Activated naive CD4-positive, alpha-beta T cell treated with anti-CD3 and anti-CD28 coated beads, Interleukin-2, amount 50 U/mL, for 24 hours (primary cell): ENCODE results near the gene SLC25A21.
"Not testable (repeated sequence)": the region's sequence is repeated elsewhere in the genome, so short reads cannot be mapped to it uniquely, and the experiment has no call there.

Experiments used
- H3K27ac Mint-ChIP-seq: one replicate; pipeline ENCODE4 v1.8.0; 2021; ENCODE audit warnings: mild to moderate bottlenecking, mixed read lengths
- H3K27me3 Mint-ChIP-seq: one replicate; pipeline ENCODE4 v1.8.0; 2021; ENCODE audit warnings: mixed read lengths
- H3K36me3 Mint-ChIP-seq: one replicate; pipeline ENCODE4 v1.8.0; 2021; ENCODE audit warnings: mixed read lengths
- H3K4me1 Mint-ChIP-seq: one replicate; pipeline ENCODE4 v1.8.0; 2021; ENCODE audit warnings: mixed read lengths
- H3K4me3 Mint-ChIP-seq: one replicate; pipeline ENCODE4 v1.8.0; 2021; ENCODE audit warnings: mild to moderate bottlenecking, mixed read lengths
- H3K9me3 Mint-ChIP-seq: one replicate; pipeline ENCODE4 v1.8.0; 2021; ENCODE audit warnings: mixed read lengths

Gene SLC25A21

DNA sequence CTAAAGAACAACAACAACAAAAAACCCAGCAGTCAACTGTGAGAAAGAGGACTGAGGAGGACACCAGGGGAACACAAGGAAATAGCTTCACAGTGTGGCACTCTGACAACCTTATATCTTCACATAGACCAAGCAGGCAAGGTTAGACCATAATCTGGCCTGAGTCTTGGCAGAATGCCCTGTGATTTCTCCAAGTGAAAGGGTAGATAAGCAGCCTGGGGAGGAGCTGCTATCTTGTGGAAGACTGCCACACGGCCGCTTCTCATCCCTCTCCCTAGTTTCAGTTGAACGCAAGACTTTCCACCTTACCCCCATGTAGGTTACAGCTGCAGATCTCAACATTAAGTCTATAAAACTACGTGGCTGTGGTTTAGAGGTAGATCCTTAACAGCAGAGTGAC is 3.7 kb downstream of the SLC25A21 start:
- Mint-ChIP-seq H3K36me3 (no peaks in the 10 kb centered on the region), H3K9me3 (no peaks in the 10 kb centered on the region), H3K27me3 (peaks cover 12% of the 10 kb centered on the region), H3K4me3 (no peak overlapping the region), H3K4me1 (no peaks in the 10 kb centered on the region), H3K27ac (no peak overlapping the region)

GRCh38 chr14:37167151-37168047 is 5.0 kb downstream of the SLC25A21 start:
- Mint-ChIP-seq H3K4me3 (no peak overlapping the region), H3K27me3 (peaks cover 9% of the 10 kb centered on the region), H3K9me3 (no peaks in the 10 kb centered on the region), H3K27ac (no peak overlapping the region), H3K4me1 (no peaks in the 10 kb centered on the region), H3K36me3 (no peaks in the 10 kb centered on the region)

GRCh38 chr14:37165794-37166193 is 6.6 kb downstream of the SLC25A21 start:
- Mint-ChIP-seq H3K36me3 (no peaks in the 10 kb centered on the region), H3K27me3 (peaks cover 4% of the 10 kb centered on the region), H3K9me3 (peaks cover 6% of the 10 kb centered on the region), H3K4me1 (no peaks in the 10 kb centered on the region), H3K27ac (no peak overlapping the region), H3K4me3 (no peak overlapping the region)

GRCh38 chr14:37162307-37162706 is 10.1 kb downstream of the SLC25A21 start:
- not testable (repeated sequence) for H3K27ac Mint-ChIP-seq, H3K27me3 Mint-ChIP-seq, H3K9me3 Mint-ChIP-seq, H3K4me3 Mint-ChIP-seq, H3K4me1 Mint-ChIP-seq, H3K36me3 Mint-ChIP-seq

- Mint-ChIP-seq H3K4me3 (no peak overlapping the region), H3K9me3 (peaks cover 14% of the 10 kb centered on the region), H3K36me3 (no peaks in the 10 kb centered on the region), H3K4me1 (no peaks in the 10 kb centered on the region), H3K27ac (no peak overlapping the region), H3K27me3 (peaks cover 3% of the 10 kb centered on the region)
Observed at GRCh38 chr14:37157987-37158386, 14.4 kb downstream of the SLC25A21 start.

DNA sequence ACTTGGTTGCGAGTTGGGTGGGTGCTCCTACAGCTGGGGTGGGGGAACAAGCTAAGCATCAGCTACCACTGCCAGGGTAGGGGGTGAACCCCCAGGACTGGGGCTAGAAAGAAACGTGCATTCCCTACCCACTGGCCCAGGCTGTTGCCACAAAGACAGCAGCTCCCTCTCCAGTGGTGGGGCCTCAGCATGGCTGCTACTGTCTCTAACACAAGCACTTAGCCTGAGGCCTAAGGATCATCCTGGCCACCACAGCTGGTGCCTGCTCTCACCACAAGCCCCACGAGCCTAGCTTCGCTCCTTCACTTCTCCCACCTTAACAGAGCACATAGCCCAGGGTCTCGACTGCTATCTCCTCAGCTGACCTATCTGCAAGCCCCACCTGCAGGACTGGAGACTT is 18.9 kb downstream of the SLC25A21 start:
- Mint-ChIP-seq H3K4me3 (no peak overlapping the region), H3K27ac (no peak overlapping the region), H3K4me1 (no peaks in the 10 kb centered on the region), H3K36me3 (peaks cover 2% of the 10 kb centered on the region), H3K27me3 (peaks cover 5% of the 10 kb centered on the region), H3K9me3 (peaks cover 16% of the 10 kb centered on the region)

DNA sequence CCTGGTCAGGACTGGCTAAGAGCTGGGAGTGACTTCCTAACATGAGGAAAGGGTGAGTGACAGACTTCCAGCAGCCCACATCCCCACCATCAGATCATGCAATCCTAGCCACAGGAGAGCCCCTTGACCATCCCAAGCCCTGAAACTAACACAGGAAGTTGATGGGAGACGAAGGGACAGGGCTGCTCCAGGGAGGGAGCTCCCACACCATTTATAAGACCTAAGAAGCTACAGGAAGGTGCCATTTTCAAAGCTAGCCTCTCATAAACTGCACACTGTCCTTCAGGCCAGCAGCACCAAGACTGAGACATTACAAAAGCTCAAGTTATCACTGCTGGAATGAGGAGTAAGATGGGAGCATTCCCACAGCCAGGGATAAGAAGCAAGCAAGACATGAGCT is 19.4 kb downstream of the SLC25A21 start:
- H3K9me3 Mint-ChIP-seq = peaks cover 16% of the 10 kb centered on the region
- H3K4me3 Mint-ChIP-seq = no peak overlapping the region
- no peaks in the 10 kb centered on the region for H3K4me1 Mint-ChIP-seq
- H3K36me3 Mint-ChIP-seq = peaks cover 2% of the 10 kb centered on the region
- H3K27me3 Mint-ChIP-seq = peaks cover 5% of the 10 kb centered on the region
- no peak overlapping the region for H3K27ac Mint-ChIP-seq

GRCh38 chr14:37150414-37150813 is 22.0 kb downstream of the SLC25A21 start:
- H3K9me3 Mint-ChIP-seq = peaks cover 16% of the 10 kb centered on the region
- H3K36me3 Mint-ChIP-seq = peaks cover 2% of the 10 kb centered on the region
- peaks cover 3% of the 10 kb centered on the region for H3K27me3 Mint-ChIP-seq

DNA sequence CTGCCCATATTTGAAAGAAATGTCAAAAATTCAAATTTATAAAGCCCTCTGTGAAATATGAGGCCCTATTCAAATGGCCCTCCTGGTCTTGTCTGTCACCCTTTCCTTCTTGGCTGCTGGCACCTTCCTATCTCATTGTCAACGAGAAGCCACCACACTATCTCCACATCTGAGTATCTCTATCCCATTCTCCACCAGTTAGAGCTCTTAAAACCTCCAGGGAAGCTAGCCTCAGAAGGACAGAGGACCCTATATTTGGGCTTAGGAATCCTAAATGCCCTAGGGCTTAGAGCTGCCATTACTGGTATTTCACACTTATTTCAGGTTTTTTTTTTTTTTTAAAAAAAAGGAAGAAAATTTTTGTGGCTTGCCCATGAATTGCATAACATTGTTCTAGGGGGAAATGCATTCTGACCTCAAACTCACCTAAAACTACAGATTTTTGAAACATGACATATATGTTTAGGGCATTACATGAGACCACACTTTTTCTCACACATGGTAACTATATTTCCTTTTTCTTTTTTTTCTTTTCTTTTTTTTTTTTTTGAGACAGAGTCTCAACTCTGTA is 25.0 kb downstream of the SLC25A21 start:
- Mint-ChIP-seq H3K9me3 (peaks cover 4% of the 10 kb centered on the region), H3K4me3 (no peak overlapping the region), H3K36me3 (no peaks in the 10 kb centered on the region), H3K27ac (no peak overlapping the region), H3K4me1 (no peaks in the 10 kb centered on the region), H3K27me3 (no peaks in the 10 kb centered on the region)

More at GRCh38 chr14:37150414-37150813, 22.0 kb downstream of the SLC25A21 start:
- Mint-ChIP-seq H3K4me3 (no peak overlapping the region), H3K4me1 (no peaks in the 10 kb centered on the region), H3K27ac (no peak overlapping the region)

DNA sequence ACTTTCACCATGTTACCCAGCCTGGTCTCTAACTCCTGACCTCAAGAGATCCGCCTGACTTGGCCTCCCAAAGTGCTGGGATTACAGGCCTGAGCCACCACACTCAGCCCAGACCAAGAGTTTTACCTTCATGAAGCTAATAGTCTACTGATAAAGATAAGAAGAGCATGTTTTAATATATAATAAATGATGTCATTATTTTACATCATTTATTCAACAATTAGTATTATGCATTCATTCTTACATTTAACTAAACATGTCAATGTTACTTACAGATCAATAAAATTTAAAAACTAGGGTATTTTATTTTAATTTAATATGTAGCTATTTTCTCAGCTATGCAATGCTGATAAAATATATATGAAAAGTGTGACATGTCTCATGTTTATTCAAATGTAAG is 26.0 kb downstream of the SLC25A21 start:
- H3K27ac Mint-ChIP-seq, H3K36me3 Mint-ChIP-seq, H3K4me1 Mint-ChIP-seq, H3K4me3 Mint-ChIP-seq, H3K9me3 Mint-ChIP-seq, H3K27me3 Mint-ChIP-seq: not testable (repeated sequence)

DNA sequence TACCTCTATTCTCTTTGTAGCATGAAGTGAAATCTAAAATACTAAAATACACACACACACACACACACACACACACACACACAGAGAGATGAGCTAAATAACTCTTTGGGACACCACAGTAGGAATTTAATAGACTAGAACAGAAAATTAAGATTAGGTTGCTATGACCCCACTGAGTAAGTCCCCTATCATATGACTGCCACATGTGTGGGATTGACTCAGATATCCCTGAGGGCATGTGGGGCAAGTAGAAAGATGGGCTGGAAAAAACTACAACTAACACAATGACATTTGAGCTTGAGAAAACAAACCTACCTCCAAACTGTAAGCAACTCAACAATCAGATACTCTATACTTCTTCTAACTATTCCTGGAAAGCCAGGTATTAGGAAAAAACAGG is 27.0 kb downstream of the SLC25A21 start:
- Mint-ChIP-seq H3K27ac (no peak overlapping the region), H3K9me3 (peaks cover 3% of the 10 kb centered on the region), H3K4me1 (no peaks in the 10 kb centered on the region), H3K36me3 (no peaks in the 10 kb centered on the region), H3K27me3 (no peaks in the 10 kb centered on the region), H3K4me3 (no peak overlapping the region)

DNA sequence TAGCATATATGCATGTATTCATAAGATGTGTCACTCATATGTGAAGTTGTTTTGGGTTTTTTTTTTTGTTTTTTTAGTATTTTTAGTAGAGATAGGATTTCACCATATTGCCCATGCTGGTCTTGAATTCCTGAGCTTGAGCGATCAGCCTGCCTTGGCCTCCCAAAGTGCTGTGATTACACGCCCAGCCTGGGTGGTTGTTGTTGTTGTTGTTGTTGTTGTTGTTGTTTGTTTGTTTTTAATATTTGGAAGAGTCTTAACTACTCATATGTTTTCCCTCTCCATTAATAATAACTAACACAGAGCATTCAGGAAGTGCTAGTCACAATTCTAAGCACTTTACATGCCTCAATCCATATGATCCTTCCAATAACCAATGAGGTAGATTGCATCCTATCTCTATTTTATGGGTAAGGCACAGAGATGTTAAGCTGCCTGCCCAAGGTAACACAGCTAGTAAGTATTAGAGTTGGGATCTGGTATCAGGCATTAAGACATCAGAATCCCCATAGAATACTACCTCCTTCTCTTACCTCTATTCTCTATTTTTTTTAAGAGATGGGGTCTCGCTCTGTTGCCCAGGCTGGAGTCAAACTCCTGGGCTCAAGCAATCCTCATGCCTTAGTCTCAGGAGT is 27.6 kb downstream of the SLC25A21 start:
- Mint-ChIP-seq H3K4me3 (no peak overlapping the region), H3K27me3 (no peaks in the 10 kb centered on the region), H3K36me3 (no peaks in the 10 kb centered on the region), H3K27ac (no peak overlapping the region), H3K9me3 (no peaks in the 10 kb centered on the region), H3K4me1 (no peaks in the 10 kb centered on the region)

- no peaks in the 10 kb centered on the region for H3K4me1 Mint-ChIP-seq
- H3K9me3 Mint-ChIP-seq = no peaks in the 10 kb centered on the region
- no peak overlapping the region for H3K4me3 Mint-ChIP-seq
- H3K27ac Mint-ChIP-seq = no peak overlapping the region
- H3K27me3 Mint-ChIP-seq = no peaks in the 10 kb centered on the region
- H3K36me3 Mint-ChIP-seq = no peaks in the 10 kb centered on the region
Observed at GRCh38 chr14:37143475-37143874, 28.9 kb downstream of the SLC25A21 start.

GRCh38 chr14:37142835-37143401 is 29.5 kb downstream of the SLC25A21 start:
- Mint-ChIP-seq H3K27me3 (no peaks in the 10 kb centered on the region), H3K9me3 (no peaks in the 10 kb centered on the region), H3K4me3 (no peak overlapping the region), H3K36me3 (no peaks in the 10 kb centered on the region), H3K4me1 (no peaks in the 10 kb centered on the region), H3K27ac (no peak overlapping the region)

DNA sequence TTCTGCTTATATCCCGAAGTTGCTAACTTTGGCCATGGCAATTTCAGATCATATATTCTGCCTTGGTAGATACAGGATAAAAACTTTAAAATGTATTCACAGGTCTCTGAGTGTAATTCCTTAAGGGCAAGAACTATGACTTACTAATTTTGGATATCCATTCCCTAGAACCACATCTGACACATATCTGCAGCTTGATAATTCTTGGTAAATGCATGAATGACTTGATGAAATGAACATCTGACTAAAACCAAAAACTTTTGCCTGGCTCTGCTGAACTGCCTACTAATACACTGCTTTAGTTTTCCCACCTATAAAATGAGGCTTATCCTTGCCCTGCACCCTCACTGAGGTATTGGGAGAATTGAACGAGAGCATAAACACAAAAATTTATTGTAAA is 32.2 kb downstream of the SLC25A21 start:
- Mint-ChIP-seq H3K27me3 (no peaks in the 10 kb centered on the region), H3K9me3 (no peaks in the 10 kb centered on the region), H3K4me3 (no peak overlapping the region), H3K36me3 (no peaks in the 10 kb centered on the region), H3K4me1 (no peaks in the 10 kb centered on the region), H3K27ac (no peak overlapping the region)

GRCh38 chr14:37139710-37140109 is 32.7 kb downstream of the SLC25A21 start:
- no peaks in the 10 kb centered on the region for H3K4me1 Mint-ChIP-seq
- H3K4me3 Mint-ChIP-seq = no peak overlapping the region
- no peaks in the 10 kb centered on the region for H3K36me3 Mint-ChIP-seq
- H3K27me3 Mint-ChIP-seq = no peaks in the 10 kb centered on the region
- H3K27ac Mint-ChIP-seq = no peak overlapping the region
- H3K9me3 Mint-ChIP-seq = no peaks in the 10 kb centered on the region
